HG02759 (cell line): ENCODE measurements around the gene PDZD7.

ENCODE experiments used
- ATAC-seq: cut with Tn5 transposase; IDR thresholded peaks from one replicate; pipeline ENCODE4 v1.9.1; 2021; ENCODE audit warnings: mild to moderate bottlenecking, moderate library complexity; ENCODE audit not compliant: unreplicated experiment

The PDZD7 gene

DNA sequence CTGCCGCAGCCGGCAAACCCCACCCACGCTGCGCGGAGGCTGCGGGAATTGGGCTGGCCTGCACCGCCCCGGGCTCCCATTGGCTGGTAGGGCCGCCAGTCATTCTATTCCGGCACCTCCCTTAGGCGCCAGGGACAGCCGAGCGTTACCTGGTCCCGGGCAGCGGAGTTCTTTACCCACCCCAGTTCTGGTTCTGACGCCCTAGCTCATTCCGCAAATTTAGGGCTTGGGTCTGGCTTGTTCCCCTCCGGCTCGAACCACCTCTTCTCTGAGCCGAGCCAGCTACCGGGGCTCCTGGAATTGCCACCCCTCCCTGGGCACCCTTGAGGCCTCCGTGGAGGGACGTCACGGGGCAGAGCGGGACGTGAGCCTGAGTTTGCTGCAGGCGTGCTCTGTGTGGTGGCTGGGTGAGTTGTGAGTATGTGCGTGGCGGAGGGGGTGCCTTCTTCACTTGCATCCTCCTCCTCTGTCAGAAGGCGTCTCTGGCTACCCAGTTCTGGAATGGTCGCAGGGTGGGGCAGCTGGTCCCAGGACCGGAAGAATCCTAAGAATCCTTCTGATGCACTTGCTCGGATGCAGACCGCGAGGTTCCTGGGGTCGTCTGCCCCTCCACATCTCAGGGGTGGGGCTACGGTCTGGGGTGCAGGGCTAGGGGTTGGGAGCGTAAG, at the start of gene PDZD7, which contains the start of gene SFXN3:
TSS of gene PDZD7 (minus strand) at position 2 of the 668 bp plus-strand sequence. CDS start 910 bp downstream, outside the sequence.
TSS of gene SFXN3 (plus strand) at position 107 of the 668 bp plus-strand sequence. CDS start 3,461 bp downstream, outside the sequence.
- peak; percentile 94 for ATAC-seq

DNA sequence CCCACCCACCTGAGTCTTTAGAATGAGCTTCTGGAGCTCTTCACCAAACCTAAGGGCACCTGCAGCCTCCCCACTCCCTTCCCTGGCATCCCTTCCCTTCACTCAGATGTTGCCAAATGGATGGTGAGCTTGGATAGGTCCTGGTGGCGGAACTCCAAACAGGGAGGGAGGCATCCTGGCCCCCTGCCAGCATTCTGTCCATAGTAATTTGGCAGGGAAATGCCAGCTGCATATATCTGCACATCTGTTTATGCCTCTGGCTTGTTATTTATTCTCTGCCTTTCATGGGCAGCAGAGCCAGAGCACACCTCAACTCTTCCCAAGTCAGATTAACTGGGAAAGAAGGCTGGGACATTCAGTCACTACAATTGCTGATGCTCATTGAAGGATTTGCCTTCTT, 48.9 kb upstream of the PDZD7 start:
- ATAC-seq: no peak

DNA sequence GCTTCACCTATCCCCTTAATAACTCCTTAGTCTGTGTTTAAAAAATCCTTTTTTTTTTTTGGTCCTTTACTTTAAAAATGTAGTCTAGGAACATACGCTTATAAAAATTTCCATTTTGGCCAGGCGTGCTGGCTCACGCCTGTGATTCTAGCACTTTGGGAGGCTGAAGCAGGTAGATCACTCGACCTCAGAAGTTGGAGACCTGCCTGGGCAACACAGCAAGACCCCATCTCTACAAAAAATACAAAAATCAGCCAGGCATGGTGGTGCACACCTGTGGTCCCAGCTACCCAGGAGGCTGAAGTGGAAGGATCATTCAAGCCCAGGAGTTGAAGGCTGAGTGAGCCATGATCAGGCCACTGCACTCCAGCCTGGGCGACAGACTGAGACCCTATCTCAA, 45.7 kb upstream of the PDZD7 start:
- ATAC-seq: no peak

DNA sequence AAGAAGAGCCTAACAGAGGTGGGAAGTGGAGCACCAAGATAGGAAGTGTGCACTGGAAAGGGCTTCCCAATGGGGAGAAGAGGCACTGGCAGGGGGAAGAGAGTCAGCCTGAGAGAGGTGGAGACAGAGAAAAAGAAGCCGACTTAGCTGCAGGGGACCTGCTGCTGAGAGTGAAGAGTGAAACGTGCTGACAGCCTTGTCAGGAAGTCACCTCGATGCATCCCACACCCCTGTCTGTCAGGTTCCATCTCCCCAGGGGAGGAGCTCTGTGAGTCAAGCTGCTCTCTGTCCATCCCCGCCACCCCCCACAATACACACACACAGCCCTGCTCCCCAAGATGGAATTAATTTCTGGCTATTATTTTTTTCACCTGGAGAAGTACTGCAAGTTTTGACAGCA, 44.8 kb upstream of the PDZD7 start:
- ATAC-seq: no peak

DNA sequence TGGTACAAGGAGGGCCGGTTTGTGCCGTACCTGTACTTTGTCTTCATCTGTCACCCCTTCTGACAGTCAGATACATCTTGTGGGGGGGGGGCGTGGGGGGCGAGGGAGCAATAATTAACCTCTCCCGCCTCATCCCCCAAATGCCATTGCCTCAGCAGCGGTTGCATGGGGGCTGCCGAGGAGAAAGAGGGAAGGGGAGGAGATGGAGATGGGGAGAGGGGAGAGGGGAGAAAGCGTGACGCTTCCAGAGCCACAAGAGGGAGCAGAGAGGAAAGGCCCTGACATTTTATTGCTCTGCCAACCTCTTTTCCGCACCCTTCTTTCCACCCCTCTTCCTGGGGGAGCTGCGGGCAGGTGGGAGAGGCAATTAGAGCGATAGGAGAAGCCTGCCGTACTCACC, 42.7 kb upstream of the PDZD7 start:
- ATAC-seq: no peak

DNA sequence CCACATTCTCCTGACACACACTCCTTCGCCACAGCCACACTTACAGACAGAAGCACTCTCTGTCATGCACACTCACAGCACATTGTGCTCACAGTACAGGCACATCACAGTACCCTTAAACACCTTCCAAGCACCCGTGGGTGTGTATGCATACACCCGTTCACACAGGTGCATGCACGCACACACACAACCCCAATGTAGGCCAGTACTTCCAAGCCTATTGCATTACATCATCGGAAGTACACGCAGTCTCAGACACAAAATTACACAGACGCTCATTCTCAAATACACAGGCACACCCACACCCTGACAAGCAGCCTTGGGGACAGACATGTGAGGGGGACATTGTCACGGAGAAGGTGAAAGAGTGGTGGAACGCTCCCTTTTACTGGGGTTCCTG, 42.0 kb upstream of the PDZD7 start:
- no peak for ATAC-seq

DNA sequence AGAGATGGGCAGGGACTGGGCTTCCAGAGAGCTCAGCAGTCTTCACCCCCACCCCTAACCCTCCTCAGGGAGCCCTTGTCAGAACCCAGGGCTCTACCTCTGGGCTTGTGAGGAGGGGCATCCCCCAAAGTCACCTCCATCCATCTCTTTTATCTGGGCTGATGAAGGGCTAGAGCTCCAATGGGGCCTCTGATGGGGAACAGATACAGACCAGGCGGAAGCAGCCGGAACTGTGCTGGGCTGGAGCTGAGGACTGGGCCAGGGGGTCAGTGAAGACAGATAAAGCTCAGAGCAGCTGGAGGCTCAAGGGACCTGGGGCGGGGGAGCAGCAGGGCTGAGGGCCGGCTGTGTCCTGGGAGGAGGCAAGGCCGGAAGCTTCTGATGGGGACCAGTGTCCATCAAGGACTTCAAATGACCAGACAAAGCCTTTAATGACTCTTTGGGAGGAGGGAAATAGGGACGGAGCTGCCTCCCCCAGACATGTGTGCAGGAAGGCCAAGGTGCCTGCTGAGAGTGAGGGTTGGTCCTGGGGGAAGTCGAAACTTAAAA, 41.0 kb upstream of the PDZD7 start:
- no peak for ATAC-seq

DNA sequence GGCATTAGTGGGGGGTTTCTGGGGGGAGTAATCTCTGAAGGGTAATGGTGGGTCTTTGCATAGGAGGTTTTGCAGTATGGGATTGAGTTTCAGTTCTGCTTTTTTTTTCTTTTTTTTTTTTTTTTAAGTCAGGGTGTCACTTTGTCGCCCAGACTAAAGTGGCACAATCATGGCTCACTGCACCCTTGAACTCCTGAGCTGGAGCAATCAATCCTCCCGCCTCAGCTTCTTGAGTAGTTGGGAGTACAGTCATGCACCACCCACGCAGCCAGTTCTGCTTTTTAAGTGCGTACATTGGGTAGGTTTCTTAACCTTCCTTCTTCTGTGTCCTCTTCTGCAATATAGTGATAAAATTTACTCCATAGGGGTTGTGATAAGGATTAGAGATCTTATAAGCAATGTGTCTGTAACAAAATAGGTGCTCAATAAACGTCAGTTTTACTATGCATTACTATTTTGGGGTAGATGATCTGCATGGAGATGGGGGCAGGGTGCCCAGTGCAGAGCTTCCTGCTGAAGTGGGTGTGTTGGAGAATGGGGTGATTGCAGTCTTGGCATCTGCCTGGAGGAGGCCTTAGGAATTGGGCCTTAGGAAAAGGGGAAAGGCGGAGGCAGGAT, 40.4 kb upstream of the PDZD7 start:
- no peak for ATAC-seq

DNA sequence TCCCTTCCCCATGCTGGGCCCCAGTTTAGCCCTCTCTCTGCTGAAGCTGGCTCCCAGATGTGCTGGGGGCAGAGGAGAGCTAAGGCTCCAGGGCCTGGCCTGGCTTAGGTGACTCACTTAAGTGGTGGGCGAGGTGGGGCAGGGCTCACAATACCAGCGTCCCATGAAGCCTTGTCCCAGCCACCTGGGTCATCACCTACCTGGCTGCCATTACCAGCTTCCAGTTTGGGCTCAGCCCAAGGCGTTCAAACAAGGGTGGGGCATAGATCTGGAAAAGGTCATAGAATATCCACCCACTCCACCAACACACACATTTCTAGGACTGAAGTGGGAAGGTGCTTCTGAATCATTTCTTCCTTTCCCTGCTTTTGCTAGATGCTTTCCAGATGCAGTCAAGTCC, 39.2 kb upstream of the PDZD7 start:
- ATAC-seq: no peak

DNA sequence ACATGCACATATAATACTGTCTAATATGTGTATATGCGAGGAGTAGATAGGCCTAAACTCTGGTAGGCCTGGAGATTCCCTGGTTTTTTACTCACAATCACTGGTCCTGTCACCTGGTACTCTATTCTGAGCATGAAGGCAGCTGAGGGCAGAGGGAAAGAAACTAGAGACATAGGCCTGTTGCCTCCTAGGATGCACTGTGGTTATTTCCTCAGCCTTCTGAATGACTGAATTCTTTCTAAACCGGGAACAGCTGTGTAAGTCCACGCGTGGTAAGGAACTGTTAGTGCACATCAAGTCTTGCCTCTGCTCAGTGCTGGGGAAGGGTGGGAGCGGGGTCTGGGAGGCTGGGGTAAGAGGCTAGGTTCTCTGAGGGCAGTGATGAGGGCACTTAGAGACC, 38.5 kb upstream of the PDZD7 start:
- ATAC-seq: no peak

DNA sequence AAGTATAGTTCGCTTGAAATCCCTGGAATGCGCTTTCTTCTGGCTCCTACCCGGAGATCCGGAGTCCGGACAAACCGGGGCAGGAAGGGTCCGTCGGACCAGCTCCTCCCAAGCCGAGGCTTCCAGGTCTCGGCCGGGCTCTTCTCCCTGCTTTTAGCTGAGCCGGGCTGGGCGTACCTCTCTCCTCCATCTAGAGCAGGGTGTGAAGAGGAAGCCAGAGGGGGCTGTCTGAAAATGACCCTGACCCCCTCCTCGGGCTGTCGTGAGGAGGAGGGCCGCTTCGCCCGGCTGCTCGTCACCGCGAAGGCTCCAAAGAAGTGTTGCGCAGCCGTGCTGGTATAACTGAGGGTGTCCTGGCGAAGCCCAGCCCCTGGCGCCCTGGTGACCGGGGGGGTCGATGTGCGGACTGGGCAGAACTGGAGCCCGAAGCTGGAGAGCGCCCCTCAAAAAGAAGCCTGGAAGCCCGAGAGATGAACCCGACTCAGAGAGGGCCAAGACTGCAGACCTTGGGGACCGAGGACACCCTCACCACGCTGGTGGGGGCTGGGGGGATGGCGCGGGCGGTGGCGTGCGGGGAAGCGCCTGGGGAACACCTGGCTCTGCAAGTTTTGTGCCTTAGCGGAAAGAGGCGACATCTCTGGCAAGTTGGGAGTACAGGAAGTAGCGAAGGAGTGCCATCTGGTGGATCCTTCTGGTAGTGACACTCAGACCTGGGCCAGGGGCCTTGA, 36.6 kb upstream of the PDZD7 start:
- ATAC-seq: peak; percentile 53

DNA sequence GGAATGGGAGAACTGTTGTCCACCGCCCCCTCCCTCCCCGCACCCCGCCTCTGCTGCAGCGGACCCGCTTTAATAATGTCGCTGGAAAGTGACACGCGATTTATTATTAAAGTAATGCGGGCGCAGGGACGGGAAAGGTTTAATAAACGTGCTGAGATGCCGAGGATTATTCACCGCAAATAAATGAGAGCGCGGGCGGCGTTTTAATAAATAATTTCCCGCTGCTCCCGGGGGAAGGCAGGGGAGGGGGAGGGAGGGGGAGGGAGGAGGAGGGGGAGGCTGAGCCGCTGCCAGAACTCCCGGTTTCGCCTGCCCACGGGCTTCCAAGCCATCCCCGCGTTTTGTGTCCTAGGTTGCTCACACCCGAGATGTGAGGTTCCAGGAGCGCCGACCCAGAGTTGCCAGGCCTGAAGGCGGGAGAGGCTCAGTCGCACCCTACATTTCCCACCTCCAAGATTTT, 36.0 kb upstream of the PDZD7 start:
- ATAC-seq: no peak

DNA sequence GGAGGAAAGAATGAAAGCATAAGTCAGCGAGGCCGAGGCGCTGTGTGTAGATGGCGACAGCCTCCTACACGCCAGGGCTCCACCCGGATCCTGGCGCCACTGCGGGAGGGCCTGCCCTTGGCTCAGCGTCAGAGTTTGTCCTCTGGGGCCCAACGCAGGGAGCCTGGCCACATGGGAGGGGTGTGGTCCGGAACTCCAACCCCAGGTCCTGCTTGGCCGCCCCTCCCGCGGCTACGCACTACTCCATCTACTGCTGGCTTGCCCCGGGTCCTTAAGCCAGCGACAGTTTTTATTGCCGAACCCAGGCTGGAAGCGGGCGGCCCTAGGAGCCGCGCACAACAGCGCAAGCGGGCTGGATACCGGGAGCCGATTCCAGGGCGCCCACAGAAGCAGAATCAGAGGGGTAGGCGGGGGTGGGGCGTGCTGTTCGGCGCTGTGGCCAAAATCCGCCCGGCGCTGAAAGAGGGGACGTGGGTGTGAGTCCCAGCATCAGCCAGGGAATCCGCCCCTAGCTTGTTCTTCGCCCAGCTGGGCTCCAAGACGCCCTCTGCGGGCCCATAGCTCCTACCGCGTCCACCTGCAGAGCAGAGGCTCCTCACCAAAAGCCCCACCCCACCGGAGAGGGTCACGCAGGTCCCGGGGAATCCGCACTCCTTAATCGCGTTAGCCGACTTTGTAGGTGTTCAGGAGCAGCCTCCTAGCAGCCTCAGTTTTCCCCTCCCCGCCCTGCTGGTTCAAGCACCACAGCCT, 35.4 kb upstream of the PDZD7 start:
- no peak for ATAC-seq

DNA sequence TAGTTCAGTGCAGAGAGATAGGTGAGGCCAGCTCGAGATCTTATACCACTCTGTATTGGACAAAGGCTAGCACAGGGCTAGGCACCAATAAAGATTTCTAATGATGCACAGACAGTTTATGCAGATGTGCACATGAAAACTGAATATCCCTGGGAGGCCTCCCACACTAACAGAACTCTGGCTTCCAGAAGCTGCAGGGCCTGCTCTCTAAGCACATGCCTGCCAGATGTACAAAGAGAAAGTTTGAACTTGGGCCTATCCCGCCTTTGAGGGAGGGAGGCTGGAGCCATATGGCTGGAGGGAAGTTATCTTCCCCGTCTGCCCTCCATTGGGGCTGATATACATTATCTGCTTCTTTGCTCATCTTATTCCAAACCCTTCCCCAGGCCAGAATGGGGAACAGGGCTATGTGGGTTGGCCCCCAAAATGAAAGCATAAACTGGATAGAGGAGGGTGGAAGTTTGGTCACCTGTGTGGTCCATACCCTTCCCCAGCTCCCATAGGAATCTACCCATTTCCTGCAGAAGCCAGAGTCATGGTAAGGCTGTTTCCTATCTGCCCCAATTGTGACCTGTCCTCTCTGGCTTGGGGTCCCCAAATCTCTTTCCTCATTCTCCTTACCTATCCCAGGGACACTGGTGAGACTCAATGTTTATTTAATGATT, 34.7 kb upstream of the PDZD7 start:
- no peak for ATAC-seq

DNA sequence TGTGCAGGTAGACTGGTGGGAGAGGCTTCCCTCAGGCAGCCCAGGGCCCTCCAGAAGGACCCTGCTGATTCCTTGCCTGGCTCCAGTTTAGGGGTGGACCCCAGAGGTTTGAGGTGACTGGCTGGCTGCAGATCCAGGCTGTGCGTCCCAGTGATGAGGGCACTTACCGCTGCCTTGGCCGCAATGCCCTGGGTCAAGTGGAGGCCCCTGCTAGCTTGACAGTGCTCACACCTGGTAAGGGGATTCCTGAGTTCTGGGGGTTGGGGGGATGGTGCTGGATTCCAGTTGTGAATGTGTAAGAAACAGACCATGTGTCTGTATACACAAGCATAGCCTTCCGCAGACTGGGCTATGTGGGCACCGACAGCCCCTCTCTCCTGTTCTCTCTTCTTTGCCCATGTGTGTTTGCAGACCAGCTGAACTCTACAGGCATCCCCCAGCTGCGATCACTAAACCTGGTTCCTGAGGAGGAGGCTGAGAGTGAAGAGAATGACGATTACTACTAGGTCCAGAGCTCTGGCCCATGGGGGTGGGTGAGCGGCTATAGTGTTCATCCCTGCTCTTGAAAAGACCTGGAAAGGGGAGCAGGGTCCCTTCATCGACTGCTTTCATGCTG, 33.6 kb upstream of the PDZD7 start:
- no peak for ATAC-seq

DNA sequence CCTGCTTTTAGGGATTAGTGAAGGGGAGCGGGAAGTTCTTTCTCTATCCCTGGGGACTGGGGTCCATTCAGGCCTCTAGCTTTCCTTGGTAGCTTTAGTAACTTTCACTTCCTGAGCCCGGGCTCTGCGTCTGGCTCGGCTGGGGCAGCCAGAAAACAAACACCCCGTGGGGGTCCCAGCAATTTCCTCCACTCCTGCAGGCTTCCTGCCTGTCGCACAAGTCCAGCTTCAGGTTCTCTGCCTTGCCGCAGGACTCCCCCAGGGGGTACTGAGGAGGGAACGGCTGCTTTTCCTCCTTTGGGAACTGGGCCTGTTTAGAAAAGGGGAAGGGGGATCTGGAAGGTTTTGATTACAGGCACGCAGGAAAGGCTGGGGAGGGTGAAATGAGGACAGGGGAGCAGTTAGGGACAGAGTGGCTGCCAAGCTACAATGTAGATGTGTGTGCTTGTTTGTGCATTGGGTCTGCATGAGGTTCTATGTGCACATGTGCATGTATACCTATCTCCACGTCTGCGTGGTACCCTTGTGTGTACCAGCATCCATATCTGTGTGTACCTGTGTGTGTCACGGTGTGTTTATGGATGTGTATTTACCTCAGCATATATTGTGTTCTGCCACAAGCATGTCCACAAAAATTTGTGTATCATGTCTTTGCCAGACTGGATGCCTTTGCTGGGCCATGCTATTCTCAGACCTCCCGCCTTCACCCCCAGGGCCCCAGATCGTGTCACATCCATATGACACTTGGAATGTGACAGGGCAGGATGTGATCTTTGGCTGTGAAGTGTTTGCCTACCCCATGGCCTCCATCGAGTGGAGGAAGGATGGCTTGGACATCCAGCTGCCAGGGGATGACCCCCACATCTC, 32.9 kb upstream of the PDZD7 start:
- ATAC-seq: no peak

DNA sequence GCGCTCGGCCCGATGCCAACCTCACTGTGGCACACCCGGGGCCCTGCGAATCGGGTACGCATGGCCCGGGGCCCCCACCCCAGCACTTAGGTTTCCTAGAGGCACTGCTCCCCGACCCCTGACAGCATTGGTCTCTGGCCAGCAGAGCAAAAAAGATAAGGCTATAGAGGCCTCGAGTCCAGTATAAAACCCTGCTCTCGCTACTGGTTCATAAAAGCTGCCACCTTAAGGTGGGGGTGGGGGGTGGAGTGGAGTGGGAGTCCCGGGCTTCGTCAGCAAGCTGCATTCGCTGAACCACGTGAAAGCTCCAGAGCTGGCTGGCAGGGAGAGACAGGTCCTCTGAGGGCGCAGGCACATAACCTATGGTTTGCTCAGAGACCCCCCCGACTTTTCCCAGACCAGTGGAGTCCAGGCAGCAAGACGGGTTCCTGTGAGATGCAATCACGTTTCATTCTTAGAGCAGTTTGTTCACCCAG, 32.2 kb upstream of the PDZD7 start:
- no peak for ATAC-seq

DNA sequence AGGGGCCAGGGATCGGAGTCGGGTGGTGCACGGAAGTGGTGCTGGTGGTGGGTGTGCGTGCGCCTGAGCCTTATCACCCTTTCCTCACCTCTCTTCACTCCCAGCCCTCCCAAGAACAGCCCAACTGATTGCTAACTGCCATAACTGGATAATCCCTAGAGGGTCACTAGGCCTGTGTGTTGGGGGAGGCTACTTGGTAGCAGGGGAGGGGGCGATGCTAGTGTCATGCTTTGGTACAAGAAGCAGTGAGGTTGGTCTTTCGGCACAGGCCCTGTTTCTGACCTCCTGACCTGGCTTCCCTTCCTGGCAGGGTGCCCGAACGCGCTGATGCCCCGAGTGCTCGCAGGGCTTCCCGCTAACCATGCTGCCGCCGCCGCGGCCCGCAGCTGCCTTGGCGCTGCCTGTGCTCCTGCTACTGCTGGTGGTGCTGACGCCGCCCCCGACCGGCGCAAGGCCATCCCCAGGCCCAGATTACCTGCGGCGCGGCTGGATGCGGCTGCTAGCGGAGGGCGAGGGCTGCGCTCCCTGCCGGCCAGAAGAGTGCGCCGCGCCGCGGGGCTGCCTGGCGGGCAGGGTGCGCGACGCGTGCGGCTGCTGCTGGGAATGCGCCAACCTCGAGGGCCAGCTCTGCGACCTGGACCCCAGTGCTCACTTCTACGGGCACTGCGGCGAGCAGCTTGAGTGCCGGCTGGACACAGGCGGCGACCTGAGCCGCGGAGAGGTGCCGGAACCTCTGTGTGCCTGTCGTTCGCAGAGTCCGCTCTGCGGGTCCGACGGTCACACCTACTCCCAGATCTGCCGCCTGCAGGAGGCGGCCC, 31.5 kb upstream of the PDZD7 start:
- ATAC-seq: no peak
